ENCODE measurements around the gene AMOTL2.

AMOTL2 gene

DNA sequence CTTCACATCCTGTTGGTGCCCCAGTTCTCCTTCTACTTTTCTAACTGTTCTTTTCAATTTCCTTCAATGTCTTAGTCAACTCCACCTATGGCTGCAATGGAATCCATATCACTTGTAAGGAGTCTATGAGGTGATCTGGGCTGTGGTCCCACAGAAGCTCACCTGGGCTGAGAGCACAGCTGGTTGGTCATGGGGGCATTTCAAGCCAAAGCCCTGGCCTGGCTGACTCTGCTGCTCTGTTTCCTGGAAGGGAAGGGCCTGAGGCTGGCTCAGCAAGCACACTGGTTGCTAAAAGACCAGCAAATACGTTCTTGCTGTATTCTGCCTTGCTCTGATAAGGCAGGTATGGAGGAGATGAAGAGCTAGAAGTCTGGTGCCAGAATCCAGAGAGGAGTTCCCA is 29.0 kb downstream of the AMOTL2 start:
- no peaks in the 10 kb centered on the region for H3K36me3 ChIP-seq (ENCODE audit: control insufficient read depth, low read length)
- TF ChIP-seq EZH2phosphoT487 (IDR thresholded peaks at IDR 0.05; ENCODE audit: borderline replicate concordance, low read length), result no peak
- TF ChIP-seq, protein P1, sequence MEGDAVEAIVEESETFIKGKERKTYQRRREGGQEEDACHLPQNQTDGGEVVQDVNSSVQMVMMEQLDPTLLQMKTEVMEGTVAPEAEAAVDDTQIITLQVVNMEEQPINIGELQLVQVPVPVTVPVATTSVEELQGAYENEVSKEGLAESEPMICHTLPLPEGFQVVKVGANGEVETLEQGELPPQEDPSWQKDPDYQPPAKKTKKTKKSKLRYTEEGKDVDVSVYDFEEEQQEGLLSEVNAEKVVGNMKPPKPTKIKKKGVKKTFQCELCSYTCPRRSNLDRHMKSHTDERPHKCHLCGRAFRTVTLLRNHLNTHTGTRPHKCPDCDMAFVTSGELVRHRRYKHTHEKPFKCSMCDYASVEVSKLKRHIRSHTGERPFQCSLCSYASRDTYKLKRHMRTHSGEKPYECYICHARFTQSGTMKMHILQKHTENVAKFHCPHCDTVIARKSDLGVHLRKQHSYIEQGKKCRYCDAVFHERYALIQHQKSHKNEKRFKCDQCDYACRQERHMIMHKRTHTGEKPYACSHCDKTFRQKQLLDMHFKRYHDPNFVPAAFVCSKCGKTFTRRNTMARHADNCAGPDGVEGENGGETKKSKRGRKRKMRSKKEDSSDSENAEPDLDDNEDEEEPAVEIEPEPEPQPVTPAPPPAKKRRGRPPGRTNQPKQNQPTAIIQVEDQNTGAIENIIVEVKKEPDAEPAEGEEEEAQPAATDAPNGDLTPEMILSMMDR (IDR thresholded peaks at IDR 0.05; ENCODE audit: low read depth, low read length, poor library complexity, severe bottlenecking), result no peak
- H3K4me1 ChIP-seq (ENCODE audit: control insufficient read depth, low read length), result no peaks in the 10 kb centered on the region
- H3K27me3 ChIP-seq (ENCODE audit: control insufficient read depth, low read length), result no peaks in the 10 kb centered on the region
- H3K9me3 ChIP-seq (ENCODE audit: control insufficient read depth, insufficient read depth, low read length), result peaks cover 10% of the 10 kb centered on the region
- H4K20me1 ChIP-seq (ENCODE audit: control insufficient read depth, insufficient read depth, low read depth, low read length), result no peaks in the 10 kb centered on the region
- H3K4me3 ChIP-seq (ENCODE audit: low read length), result no peak overlapping the region
- H3K79me2 ChIP-seq (ENCODE audit: control insufficient read depth, low read length), result no peaks in the 10 kb centered on the region
- no peak overlapping the region for H3K4me2 ChIP-seq (ENCODE audit: low read length)
- H3K9me2 ChIP-seq (replicated peaks; ENCODE audit: control insufficient read depth, low read length), result no peaks in the 10 kb centered on the region
- H3F3A ChIP-seq (ENCODE audit: control insufficient read depth, insufficient read depth), result no peaks in the 10 kb centered on the region
- no peak overlapping the region for H3K27ac ChIP-seq (ENCODE audit: low read depth, low read length)

DNA sequence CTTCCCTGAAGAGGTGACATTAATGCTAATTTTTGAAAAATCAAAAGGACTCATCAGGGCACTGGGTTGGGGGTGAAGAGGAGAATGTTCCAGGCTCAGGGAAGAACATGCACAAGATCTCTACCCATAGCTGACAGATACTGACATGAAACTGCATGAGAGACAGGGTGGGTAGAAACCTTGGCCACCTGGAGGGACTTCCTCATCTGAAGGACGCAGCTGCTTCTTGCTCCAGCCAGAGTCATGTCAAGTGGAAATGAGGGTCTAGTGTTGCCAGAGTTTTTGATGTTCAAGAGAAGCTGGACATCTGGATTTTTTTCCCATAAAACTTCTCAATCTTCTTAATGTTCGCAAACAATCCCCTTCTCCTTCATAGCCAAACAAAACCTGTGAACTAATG is 29.7 kb downstream of the AMOTL2 start:
- no peak for TF ChIP-seq EZH2phosphoT487 (IDR thresholded peaks at IDR 0.05; ENCODE audit: borderline replicate concordance, low read length)
- TF ChIP-seq, protein P1 (IDR thresholded peaks at IDR 0.05; ENCODE audit: low read depth, low read length, poor library complexity, severe bottlenecking), result no peak

DNA sequence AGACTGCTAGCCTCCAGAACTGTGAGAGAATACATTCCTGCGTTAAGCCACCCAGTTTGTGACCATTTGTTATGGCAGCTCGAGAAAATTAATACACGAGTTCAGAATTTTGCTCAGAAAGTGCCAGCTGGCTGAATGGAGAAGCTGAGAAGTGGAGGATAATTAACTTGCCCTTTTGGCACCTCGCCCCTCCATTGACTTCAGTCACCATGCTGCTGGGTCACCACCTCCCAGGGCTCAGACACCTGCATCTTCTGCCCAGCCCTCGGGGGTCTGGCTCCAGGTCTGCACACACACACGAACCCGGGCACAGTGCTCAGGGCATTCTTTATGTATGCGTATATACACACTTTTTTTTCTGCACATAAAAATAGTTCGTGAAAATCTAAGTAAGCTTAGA is 32.0 kb downstream of the AMOTL2 start:
- TF ChIP-seq, protein P1 (IDR thresholded peaks at IDR 0.05; ENCODE audit: low read depth, low read length, poor library complexity, severe bottlenecking), result no peak
- no peak for TF ChIP-seq EZH2phosphoT487 (IDR thresholded peaks at IDR 0.05; ENCODE audit: borderline replicate concordance, low read length)
- no peaks in the 10 kb centered on the region for H4K20me1 ChIP-seq (ENCODE audit: control insufficient read depth, insufficient read depth, low read depth, low read length)
- H3K9me2 ChIP-seq (replicated peaks; ENCODE audit: control insufficient read depth, low read length), result no peaks in the 10 kb centered on the region
- H3K36me3 ChIP-seq (ENCODE audit: control insufficient read depth, low read length), result no peaks in the 10 kb centered on the region
- H3K4me3 ChIP-seq (ENCODE audit: low read length), result no peak overlapping the region
- H3F3A ChIP-seq (ENCODE audit: control insufficient read depth, insufficient read depth), result no peaks in the 10 kb centered on the region
- no peak overlapping the region for H3K27ac ChIP-seq (ENCODE audit: low read depth, low read length)
- H3K9me3 ChIP-seq (ENCODE audit: control insufficient read depth, insufficient read depth, low read length), result peaks cover 10% of the 10 kb centered on the region
- no peaks in the 10 kb centered on the region for H3K4me1 ChIP-seq (ENCODE audit: control insufficient read depth, low read length)
- no peaks in the 10 kb centered on the region for H3K27me3 ChIP-seq (ENCODE audit: control insufficient read depth, low read length)
- H3K4me2 ChIP-seq (ENCODE audit: low read length), result no peak overlapping the region
- no peaks in the 10 kb centered on the region for H3K79me2 ChIP-seq (ENCODE audit: control insufficient read depth, low read length)

More for the DNA sequence above, 29.7 kb downstream of the AMOTL2 start:
- H3K36me3 ChIP-seq (ENCODE audit: control insufficient read depth, low read length), result no peaks in the 10 kb centered on the region
- H3K27me3 ChIP-seq (ENCODE audit: control insufficient read depth, low read length), result no peaks in the 10 kb centered on the region
- no peaks in the 10 kb centered on the region for H4K20me1 ChIP-seq (ENCODE audit: control insufficient read depth, insufficient read depth, low read depth, low read length)
- no peaks in the 10 kb centered on the region for H3K4me1 ChIP-seq (ENCODE audit: control insufficient read depth, low read length)
- no peaks in the 10 kb centered on the region for H3F3A ChIP-seq (ENCODE audit: control insufficient read depth, insufficient read depth)
- peaks cover 10% of the 10 kb centered on the region for H3K9me3 ChIP-seq (ENCODE audit: control insufficient read depth, insufficient read depth, low read length)
- no peak overlapping the region for H3K27ac ChIP-seq (ENCODE audit: low read depth, low read length)
- no peaks in the 10 kb centered on the region for H3K9me2 ChIP-seq (replicated peaks; ENCODE audit: control insufficient read depth, low read length)
- no peak overlapping the region for H3K4me3 ChIP-seq (ENCODE audit: low read length)
- no peaks in the 10 kb centered on the region for H3K79me2 ChIP-seq (ENCODE audit: control insufficient read depth, low read length)
- H3K4me2 ChIP-seq (ENCODE audit: low read length), result no peak overlapping the region

Measured in DOHH2 (cell line).